ENCODE data around the gene GZMB.

Gene GZMB

DNA sequence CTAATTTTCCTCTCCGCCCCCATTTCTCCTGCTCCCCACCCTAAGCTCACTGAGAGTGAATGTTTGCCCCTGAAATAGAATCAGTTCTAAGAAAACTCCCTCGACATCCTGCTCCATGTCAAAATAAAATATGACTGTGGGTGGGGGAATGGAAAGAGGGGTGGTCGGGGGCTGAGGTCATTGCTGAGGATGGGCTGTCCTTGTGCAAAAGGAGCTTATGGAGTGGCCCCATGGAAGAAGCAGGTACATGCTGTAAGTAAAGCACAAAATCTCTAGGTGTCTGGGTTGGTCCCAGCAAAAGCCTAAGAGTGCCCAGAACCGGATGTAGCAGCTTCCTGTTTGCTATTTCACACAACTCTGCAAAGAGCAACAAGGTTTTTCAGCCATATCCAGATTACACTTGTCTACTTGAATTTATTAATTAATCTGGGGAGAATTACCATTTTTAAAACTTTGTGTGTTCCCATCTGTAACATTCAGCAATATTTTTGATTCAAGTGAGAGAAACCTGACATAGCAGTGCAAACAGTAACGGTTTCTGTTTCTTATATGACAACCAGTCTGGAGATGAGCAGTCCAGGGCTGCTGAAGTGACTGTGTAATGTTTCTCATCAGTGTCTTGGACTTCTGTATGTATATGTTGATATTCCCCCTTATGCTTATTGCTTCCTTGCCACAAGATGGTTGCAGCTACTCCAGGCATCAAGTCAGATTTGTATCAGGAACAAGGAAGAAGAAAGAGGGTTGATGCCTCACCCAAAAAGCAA is 40.4 kb upstream of the GZMB start:
- no peak for DNase-seq
- H3K27ac ChIP-seq: no peak overlapping the region

DNA sequence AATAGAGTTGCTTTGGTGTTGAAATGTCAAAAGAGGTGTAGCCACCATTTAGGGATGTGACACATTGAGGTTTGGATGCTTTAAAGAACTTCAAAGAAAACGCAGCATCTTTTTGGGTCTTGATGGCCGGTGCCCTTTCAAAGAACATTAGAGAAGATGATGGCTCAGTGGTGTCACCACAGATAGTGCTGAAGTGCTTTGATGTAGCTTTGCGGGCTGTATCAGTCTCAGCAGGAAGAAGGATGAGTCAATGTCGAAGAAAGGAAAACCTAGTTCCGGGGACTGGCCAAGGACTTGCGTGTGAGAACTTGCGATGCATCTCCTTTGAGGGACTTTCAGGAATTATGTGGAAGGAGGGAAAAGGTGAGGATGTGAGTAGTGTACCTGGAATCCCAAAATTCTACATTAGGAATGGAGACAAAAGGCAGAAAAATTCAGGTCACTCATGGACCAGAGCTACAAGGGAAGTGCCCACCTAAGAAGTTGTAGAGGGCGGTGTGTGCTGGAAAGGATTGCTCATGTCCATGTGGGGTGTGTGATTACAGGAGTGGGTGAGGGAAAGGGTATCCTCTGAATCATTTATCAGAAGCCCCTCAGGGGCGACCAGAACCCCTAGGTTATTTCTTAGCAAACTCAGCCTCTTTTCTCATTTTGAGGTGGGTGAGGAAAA is 39.7 kb upstream of the GZMB start:
- in situ Hi-C loops (cut with HindIII; ENCODE audit: low pct_ligation_motif_present, low sequenced_read_pairs): no loop called here
- DNase-seq: no peak
- no peak overlapping the region for H3K4me3 ChIP-seq (ENCODE audit: low read depth, low read length)
- H3K36me3 ChIP-seq (replicated peaks): no peaks in the 10 kb centered on the region
- H3K27me3 ChIP-seq (replicated peaks): no peaks in the 10 kb centered on the region
- H3K27ac ChIP-seq: no peak overlapping the region
- TF ChIP-seq, protein P1, sequence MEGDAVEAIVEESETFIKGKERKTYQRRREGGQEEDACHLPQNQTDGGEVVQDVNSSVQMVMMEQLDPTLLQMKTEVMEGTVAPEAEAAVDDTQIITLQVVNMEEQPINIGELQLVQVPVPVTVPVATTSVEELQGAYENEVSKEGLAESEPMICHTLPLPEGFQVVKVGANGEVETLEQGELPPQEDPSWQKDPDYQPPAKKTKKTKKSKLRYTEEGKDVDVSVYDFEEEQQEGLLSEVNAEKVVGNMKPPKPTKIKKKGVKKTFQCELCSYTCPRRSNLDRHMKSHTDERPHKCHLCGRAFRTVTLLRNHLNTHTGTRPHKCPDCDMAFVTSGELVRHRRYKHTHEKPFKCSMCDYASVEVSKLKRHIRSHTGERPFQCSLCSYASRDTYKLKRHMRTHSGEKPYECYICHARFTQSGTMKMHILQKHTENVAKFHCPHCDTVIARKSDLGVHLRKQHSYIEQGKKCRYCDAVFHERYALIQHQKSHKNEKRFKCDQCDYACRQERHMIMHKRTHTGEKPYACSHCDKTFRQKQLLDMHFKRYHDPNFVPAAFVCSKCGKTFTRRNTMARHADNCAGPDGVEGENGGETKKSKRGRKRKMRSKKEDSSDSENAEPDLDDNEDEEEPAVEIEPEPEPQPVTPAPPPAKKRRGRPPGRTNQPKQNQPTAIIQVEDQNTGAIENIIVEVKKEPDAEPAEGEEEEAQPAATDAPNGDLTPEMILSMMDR (IDR thresholded peaks at IDR 0.05; ENCODE audit: low read depth, low read length, missing control alignments): no peak

More for the DNA sequence above, 40.4 kb upstream of the GZMB start:
- TF ChIP-seq, protein P1 (IDR thresholded peaks at IDR 0.05; ENCODE audit: low read depth, low read length, missing control alignments): no peak
- Histone ChIP-seq H3K27me3 (replicated peaks) (no peaks in the 10 kb centered on the region), H3K36me3 (replicated peaks) (no peaks in the 10 kb centered on the region), H3K4me3 (ENCODE audit: low read depth, low read length) (no peak overlapping the region)
- in situ Hi-C loops (cut with HindIII; ENCODE audit: low pct_ligation_motif_present, low sequenced_read_pairs): no loop called here

DNA sequence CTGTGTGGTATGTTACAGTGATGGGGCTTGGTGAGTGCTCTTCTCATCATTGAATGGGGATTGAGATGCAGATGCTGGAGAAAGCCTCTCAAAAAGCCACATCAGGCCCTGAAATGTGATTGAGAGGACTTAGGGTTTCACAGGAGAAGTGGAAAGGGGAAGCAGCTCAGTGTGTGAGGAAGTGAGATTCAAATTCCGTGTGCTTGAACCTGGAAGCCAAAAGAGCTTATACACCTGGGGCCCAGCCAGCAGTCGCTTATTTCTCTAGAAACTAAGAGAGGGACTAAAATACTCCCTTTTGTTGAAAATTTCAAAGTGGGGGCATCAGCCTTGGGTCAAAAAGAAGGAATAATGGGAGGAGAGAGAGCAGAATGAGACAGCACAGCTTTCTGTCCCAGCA is 39.1 kb upstream of the GZMB start:
- Histone ChIP-seq H3K4me3 (ENCODE audit: low read depth, low read length) (no peak overlapping the region), H3K27ac (no peak overlapping the region), H3K36me3 (replicated peaks) (no peaks in the 10 kb centered on the region), H3K27me3 (replicated peaks) (no peaks in the 10 kb centered on the region)
- DNase-seq: no peak
- TF ChIP-seq, protein P1 (IDR thresholded peaks at IDR 0.05; ENCODE audit: low read depth, low read length, missing control alignments): no peak
- in situ Hi-C loops (cut with HindIII; ENCODE audit: low pct_ligation_motif_present, low sequenced_read_pairs): no loop called here

DNA sequence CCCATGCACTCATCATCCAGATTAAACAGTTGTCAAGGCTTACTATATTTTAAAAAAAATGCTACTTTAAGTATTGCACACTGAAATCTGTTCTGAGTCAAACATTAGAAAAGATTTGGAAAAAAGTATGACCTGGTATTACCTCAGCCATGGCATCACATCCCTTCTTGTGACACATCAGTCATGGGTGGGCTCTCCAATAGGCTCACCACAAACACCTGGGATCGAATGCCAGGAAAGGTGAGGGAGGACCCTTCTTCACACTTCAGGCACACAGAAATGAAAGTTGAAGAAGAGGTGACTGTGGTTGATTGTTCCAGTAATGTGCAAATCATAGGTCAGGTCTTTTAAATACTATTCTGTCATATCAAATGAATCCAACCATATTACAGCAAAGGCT is 36.6 kb upstream of the GZMB start:
- no peak overlapping the region for H3K27ac ChIP-seq
- no peak overlapping the region for H3K4me3 ChIP-seq (ENCODE audit: low read depth, low read length)
- TF ChIP-seq, protein P1 (IDR thresholded peaks at IDR 0.05; ENCODE audit: low read depth, low read length, missing control alignments): no peak
- no peaks in the 10 kb centered on the region for H3K36me3 ChIP-seq (replicated peaks)
- in situ Hi-C loops (cut with HindIII; ENCODE audit: low pct_ligation_motif_present, low sequenced_read_pairs): no loop called here
- no peaks in the 10 kb centered on the region for H3K27me3 ChIP-seq (replicated peaks)
- no peak for DNase-seq

DNA sequence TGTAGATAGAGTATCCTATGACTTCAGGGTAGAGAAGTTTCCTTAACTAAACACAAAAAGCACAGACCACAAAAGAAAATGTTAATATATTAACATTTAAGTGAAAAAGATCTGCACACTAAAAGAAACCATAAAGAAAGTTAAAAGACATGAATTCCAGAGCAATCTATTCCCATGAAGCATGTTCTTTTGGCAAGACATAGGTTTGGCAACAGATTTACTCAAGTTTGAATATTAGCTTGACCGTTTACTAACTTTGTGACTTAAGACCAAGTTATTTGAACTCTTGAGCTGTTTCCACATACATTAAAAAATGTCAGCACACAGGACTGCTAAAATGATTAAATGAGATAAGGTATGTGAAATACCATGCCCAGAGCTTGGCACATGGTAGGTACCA is 35.7 kb upstream of the GZMB start:
- Histone ChIP-seq H3K36me3 (replicated peaks) (no peaks in the 10 kb centered on the region), H3K27ac (no peak overlapping the region), H3K4me3 (ENCODE audit: low read depth, low read length) (no peak overlapping the region), H3K27me3 (replicated peaks) (no peaks in the 10 kb centered on the region)
- in situ Hi-C loops (cut with HindIII; ENCODE audit: low pct_ligation_motif_present, low sequenced_read_pairs): no loop called here
- TF ChIP-seq, protein P1 (IDR thresholded peaks at IDR 0.05; ENCODE audit: low read depth, low read length, missing control alignments): no peak
- DNase-seq: no peak

Data from brain microvascular endothelial cell (primary cell).